ENCODE data around the gene KPNA2.
A peak's percentile ranks its signal among the peaks of the same experiment; 100 is the strongest.
"Not testable (repeated sequence)": the region's sequence is repeated elsewhere in the genome, so short reads cannot be mapped to it uniquely, and the experiment has no call there.

Gene KPNA2

DNA sequence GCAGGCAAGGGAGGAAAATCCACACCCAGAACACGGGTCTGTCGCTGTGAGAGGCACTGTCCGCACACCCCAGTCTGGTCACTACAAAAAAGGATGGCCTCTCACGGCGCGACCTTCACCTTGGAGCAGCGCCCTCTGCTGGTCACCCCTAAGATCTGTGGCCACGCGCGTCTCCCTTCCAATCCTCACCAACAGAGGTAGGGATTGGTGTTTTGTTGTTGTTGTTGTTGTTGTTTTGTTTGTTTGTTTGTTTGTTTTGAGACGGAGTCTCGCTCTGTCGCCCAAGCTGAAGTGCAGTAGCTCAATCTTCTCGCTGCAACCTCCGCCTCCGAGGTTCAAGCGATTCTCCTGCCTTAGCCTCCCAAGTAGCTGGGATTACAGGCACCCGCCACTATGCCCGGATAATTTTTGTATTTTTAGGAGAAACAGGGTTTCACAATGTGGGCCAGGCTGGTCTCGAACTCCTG is 24.3 kb upstream of the KPNA2 start:
- Mint-ChIP-seq H3K4me3 (peak overlapping the region; percentile 68), H3K4me1 (ENCODE audit: low read depth) (peaks cover 5% of the 10 kb centered on the region), H3K27ac (peak overlapping the region; percentile 50), H3K27me3 (no peaks in the 10 kb centered on the region), H3K36me3 (ENCODE audit: low read depth) (no peaks in the 10 kb centered on the region), H3K9me3 (no peaks in the 10 kb centered on the region)
- peak; percentile 76 for DNase-seq

GRCh38 chr17:68013385-68013784 is 22.1 kb upstream of the KPNA2 start:
- no peak for DNase-seq
- no peaks in the 10 kb centered on the region for H3K27me3 Mint-ChIP-seq
- H3K4me1 Mint-ChIP-seq (ENCODE audit: low read depth) = peaks cover 11% of the 10 kb centered on the region
- no peaks in the 10 kb centered on the region for H3K36me3 Mint-ChIP-seq (ENCODE audit: low read depth)
- H3K9me3 Mint-ChIP-seq = no peaks in the 10 kb centered on the region
- H3K27ac Mint-ChIP-seq = no peak overlapping the region
- H3K4me3 Mint-ChIP-seq = no peak overlapping the region

- H3K36me3 Mint-ChIP-seq (ENCODE audit: low read depth) = peaks cover 2% of the 10 kb centered on the region
- no peak for DNase-seq
- no peak overlapping the region for H3K27ac Mint-ChIP-seq
- no peaks in the 10 kb centered on the region for H3K27me3 Mint-ChIP-seq
- H3K4me3 Mint-ChIP-seq = no peak overlapping the region
- H3K4me1 Mint-ChIP-seq (ENCODE audit: low read depth) = peaks cover 19% of the 10 kb centered on the region
- H3K9me3 Mint-ChIP-seq = no peaks in the 10 kb centered on the region
Observed at GRCh38 chr17:68015081-68015723, 20.3 kb upstream of the KPNA2 start.

DNA sequence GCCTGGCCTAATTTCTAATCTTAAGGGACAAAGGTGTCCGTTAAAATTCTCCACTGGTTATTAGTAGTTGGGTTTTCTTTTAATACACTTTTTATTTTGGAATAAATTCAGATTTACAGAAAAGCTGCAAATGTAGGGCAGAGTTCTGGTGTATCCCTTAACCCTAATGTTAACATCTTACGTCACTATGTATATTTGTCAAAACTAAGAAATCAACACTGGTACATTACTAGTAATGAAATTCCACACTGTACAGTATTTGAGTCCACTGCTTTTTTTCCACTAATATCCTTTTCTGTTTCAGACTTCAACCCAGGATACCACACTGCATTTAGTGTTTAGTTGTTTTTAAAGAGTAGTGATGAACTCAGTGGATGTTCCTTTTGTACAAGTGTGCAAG is 18.7 kb upstream of the KPNA2 start:
- Mint-ChIP-seq H3K36me3 (ENCODE audit: low read depth) (peaks cover 3% of the 10 kb centered on the region), H3K4me3 (no peak overlapping the region), H3K9me3 (no peaks in the 10 kb centered on the region), H3K4me1 (ENCODE audit: low read depth) (peaks cover 19% of the 10 kb centered on the region), H3K27me3 (no peaks in the 10 kb centered on the region), H3K27ac (no peak overlapping the region)
- DNase-seq = no peak

GRCh38 chr17:68018493-68018892 is 17.0 kb upstream of the KPNA2 start:
- not testable (repeated sequence) for H3K9me3 Mint-ChIP-seq; H3K27me3 Mint-ChIP-seq; H3K36me3 Mint-ChIP-seq (ENCODE audit: low read depth); H3K27ac Mint-ChIP-seq; DNase-seq; H3K4me3 Mint-ChIP-seq
- H3K4me1 Mint-ChIP-seq (ENCODE audit: low read depth) = peaks cover 19% of the 10 kb centered on the region

DNA sequence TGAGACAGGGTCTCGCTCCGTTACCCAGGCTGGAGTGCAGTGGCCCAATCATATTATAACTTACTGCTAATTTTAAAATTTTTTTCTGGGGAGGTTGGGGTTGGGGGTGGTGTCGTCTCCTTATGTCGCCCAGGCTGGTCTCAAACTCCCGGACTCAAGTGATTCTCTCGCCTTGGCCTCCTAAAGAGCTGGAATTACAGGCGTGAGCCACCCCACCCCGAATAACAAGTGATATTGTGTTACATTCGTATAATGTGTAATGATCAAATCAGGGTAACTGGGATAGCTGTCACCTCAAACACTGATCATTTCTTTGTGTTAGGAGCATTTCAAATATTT is 16.2 kb upstream of the KPNA2 start:
- Mint-ChIP-seq H3K4me3 (no peak overlapping the region), H3K9me3 (no peaks in the 10 kb centered on the region), H3K27ac (peak overlapping the region; percentile 37), H3K27me3 (no peaks in the 10 kb centered on the region), H3K36me3 (ENCODE audit: low read depth) (peaks cover 3% of the 10 kb centered on the region), H3K4me1 (ENCODE audit: low read depth) (peaks cover 19% of the 10 kb centered on the region)
- no peak for DNase-seq

- Mint-ChIP-seq H3K4me3 (peak overlapping the region; percentile 84), H3K36me3 (ENCODE audit: low read depth) (peaks cover 3% of the 10 kb centered on the region), H3K27ac (peak overlapping the region; percentile 97), H3K27me3 (no peaks in the 10 kb centered on the region), H3K4me1 (ENCODE audit: low read depth) (peaks cover 19% of the 10 kb centered on the region), H3K9me3 (no peaks in the 10 kb centered on the region)
- DNase-seq = peak; percentile 100
Observed at GRCh38 chr17:68019675-68020408, 15.7 kb upstream of the KPNA2 start.

DNA sequence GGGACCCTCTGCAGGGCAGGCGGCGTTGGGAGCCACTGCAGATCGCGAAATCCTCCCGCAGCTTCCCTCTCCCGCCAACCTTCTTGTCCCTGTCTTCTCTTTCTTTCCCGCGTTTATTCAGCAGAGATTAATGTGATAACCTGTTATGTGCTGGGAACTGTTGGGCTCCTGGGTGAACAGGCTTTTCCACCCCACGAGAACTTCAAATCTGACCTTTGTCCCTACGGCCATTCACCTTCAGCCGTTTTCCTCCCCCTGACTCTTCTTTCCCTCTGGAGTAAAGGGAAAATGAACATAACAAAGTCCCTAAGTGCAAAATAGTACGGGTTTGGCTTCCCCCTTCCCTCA is 15.2 kb upstream of the KPNA2 start:
- peak overlapping the region; percentile 84 for H3K4me3 Mint-ChIP-seq
- peaks cover 3% of the 10 kb centered on the region for H3K36me3 Mint-ChIP-seq (ENCODE audit: low read depth)
- peaks cover 19% of the 10 kb centered on the region for H3K4me1 Mint-ChIP-seq (ENCODE audit: low read depth)
- H3K9me3 Mint-ChIP-seq = no peaks in the 10 kb centered on the region
- H3K27me3 Mint-ChIP-seq = no peaks in the 10 kb centered on the region
- H3K27ac Mint-ChIP-seq = peak overlapping the region; percentile 97
- no peak for DNase-seq

DNA sequence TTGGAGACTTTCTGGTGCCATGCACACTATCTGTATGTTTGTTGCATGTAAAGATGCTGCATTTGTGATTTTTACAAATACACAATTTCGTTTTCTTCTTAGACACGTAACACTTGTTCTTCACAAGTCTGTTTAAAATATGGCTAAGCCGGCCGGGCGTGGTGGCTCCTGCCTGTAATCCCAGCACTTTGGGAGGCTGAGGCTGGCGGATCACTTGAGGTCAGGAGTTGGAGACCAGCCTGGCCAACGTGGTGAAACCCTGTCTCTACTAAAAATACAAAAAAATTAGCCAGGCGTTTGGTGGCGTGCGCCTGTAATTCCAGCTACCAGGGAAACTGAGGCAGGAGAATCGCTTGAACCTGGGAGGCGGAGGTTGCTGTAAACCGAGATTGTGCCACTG is 14.7 kb upstream of the KPNA2 start:
- H3K36me3 Mint-ChIP-seq (ENCODE audit: low read depth); H3K27me3 Mint-ChIP-seq; H3K9me3 Mint-ChIP-seq; DNase-seq: not testable (repeated sequence)
- Mint-ChIP-seq H3K27ac (peak overlapping the region; percentile 97), H3K4me1 (ENCODE audit: low read depth) (peaks cover 19% of the 10 kb centered on the region), H3K4me3 (peak overlapping the region; percentile 84)

- H3K27me3 Mint-ChIP-seq = no peaks in the 10 kb centered on the region
- H3K9me3 Mint-ChIP-seq = no peaks in the 10 kb centered on the region
- no peak overlapping the region for H3K4me3 Mint-ChIP-seq
- peaks cover 3% of the 10 kb centered on the region for H3K36me3 Mint-ChIP-seq (ENCODE audit: low read depth)
- no peak for DNase-seq
- H3K27ac Mint-ChIP-seq = no peak overlapping the region
- H3K4me1 Mint-ChIP-seq (ENCODE audit: low read depth) = peaks cover 17% of the 10 kb centered on the region
Observed at GRCh38 chr17:68021963-68022362, 13.6 kb upstream of the KPNA2 start.

DNA sequence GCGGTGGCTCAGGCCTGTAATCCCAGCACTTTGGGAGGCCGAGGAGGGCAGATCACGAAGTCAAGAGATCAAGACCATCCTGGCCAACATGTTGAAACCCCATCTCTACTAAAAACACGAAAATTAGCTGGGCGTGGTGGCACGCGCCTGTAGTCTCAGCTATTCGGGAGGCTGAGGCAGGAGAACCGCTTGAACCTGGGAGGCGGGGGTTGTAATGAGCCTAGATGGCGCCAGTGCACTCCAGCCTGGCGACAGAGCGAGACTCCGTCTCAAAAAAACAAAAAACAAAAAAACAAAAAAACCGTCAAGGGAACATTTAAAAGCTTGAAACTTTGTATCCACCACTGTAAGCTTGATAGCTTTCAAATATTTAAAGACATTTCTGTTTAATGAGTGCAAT is 13.0 kb upstream of the KPNA2 start:
- H3K9me3 Mint-ChIP-seq; H3K4me3 Mint-ChIP-seq; H3K27ac Mint-ChIP-seq; DNase-seq; H3K36me3 Mint-ChIP-seq (ENCODE audit: low read depth); H3K27me3 Mint-ChIP-seq: not testable (repeated sequence)
- peaks cover 14% of the 10 kb centered on the region for H3K4me1 Mint-ChIP-seq (ENCODE audit: low read depth)

GRCh38 chr17:68029512-68030215 is 5.9 kb upstream of the KPNA2 start:
- H3K27me3 Mint-ChIP-seq = no peaks in the 10 kb centered on the region
- H3K4me3 Mint-ChIP-seq = no peak overlapping the region
- no peak overlapping the region for H3K27ac Mint-ChIP-seq
- H3K9me3 Mint-ChIP-seq = no peaks in the 10 kb centered on the region
- no peak for DNase-seq
- no peaks in the 10 kb centered on the region for H3K36me3 Mint-ChIP-seq (ENCODE audit: low read depth)
- peaks cover 2% of the 10 kb centered on the region for H3K4me1 Mint-ChIP-seq (ENCODE audit: low read depth)

GRCh38 chr17:68033636-68034451 is 1.7 kb upstream of the KPNA2 start:
- no peak for DNase-seq

DNA sequence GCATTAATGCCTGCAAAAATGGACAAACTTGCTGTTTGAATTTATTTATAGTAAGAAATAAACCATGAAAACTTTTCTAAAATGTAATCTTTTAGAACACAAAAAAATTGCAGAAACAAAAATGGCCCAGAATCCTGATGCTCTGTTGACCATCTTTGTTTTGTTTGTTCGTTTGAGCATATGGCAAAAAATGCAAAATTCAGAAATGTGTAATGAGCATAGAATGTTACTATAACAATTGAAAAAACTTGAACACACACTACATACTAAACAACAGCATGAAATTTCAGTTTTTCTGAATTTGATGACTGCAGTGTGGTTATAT is 1.1 kb upstream of the KPNA2 start:
- peaks cover 20% of the 10 kb centered on the region for H3K4me1 Mint-ChIP-seq (ENCODE audit: low read depth)
- no peak for DNase-seq
- H3K9me3 Mint-ChIP-seq = no peaks in the 10 kb centered on the region
- H3K27ac Mint-ChIP-seq = no peak overlapping the region
- peak overlapping the region; percentile 15 for H3K4me3 Mint-ChIP-seq
- H3K36me3 Mint-ChIP-seq (ENCODE audit: low read depth) = peaks cover 40% of the 10 kb centered on the region
- H3K27me3 Mint-ChIP-seq = no peaks in the 10 kb centered on the region

More at GRCh38 chr17:68033636-68034451, 1.7 kb upstream of the KPNA2 start:
- Mint-ChIP-seq H3K4me1 (ENCODE audit: low read depth) (peaks cover 20% of the 10 kb centered on the region), H3K36me3 (ENCODE audit: low read depth) (peaks cover 34% of the 10 kb centered on the region), H3K4me3 (no peak overlapping the region), H3K27me3 (no peaks in the 10 kb centered on the region), H3K27ac (no peak overlapping the region), H3K9me3 (no peaks in the 10 kb centered on the region)
